ENCODE results near the gene ZNF490.

- TF ChIP-seq, protein P1, sequence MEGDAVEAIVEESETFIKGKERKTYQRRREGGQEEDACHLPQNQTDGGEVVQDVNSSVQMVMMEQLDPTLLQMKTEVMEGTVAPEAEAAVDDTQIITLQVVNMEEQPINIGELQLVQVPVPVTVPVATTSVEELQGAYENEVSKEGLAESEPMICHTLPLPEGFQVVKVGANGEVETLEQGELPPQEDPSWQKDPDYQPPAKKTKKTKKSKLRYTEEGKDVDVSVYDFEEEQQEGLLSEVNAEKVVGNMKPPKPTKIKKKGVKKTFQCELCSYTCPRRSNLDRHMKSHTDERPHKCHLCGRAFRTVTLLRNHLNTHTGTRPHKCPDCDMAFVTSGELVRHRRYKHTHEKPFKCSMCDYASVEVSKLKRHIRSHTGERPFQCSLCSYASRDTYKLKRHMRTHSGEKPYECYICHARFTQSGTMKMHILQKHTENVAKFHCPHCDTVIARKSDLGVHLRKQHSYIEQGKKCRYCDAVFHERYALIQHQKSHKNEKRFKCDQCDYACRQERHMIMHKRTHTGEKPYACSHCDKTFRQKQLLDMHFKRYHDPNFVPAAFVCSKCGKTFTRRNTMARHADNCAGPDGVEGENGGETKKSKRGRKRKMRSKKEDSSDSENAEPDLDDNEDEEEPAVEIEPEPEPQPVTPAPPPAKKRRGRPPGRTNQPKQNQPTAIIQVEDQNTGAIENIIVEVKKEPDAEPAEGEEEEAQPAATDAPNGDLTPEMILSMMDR (IDR thresholded peaks at IDR 0.05; ENCODE audit: low read depth, low read length, poor library complexity, severe bottlenecking) = no peak
- no peak for TF ChIP-seq EZH2phosphoT487 (IDR thresholded peaks at IDR 0.05; ENCODE audit: borderline replicate concordance, low read length)
These were observed 30.4 kb downstream of the ZNF490 start for GRCh38 chr19:12580180-12580694.

Data from DOHH2 (cell line).